Left colon (tissue), 2 donors: ENCODE measurements around the gene NHLH1. TPM values are rescaled to one million over a fixed set of nuclear protein-coding genes. Genes with fewer than 3 reads are reported as not detected.

Source experiments
- total RNA-seq, 2 donors: library from RNA; stranded (reverse); fragmentation: NEBNext Ultra II Directional; extraction: Animal tissue kit (Norgen Biotek cat#: 25700); gene quantifications; one replicate each; pipeline ENCODE4 v1.2.1, GENCODE V29; 2021
- donor health status: DM: no; HTN: no; CAD: no.
- donor health status: DM: yes; HTN: yes; CAD: no.

The NHLH1 gene
- total RNA-seq, 2 donors from 2014 or later, result 0.20 TPM; not detected in 1

Other genes with a start within 250 kb of the NHLH1 start
- gene ATP1A4, start 215.5 kb upstream of the NHLH1 start, total RNA-seq, result not detected
- under 1 TPM in 1 of 2 donors, not detected in 1; 0.64 TPM for gene CASQ1, start 176.5 kb upstream of the NHLH1 start, total RNA-seq
- gene PEA15, start 161.7 kb upstream of the NHLH1 start, total RNA-seq, result 10 to 100 TPM; 26.2 to 42.4 TPM
- 10 to 100 TPM; 83.3 to 92.8 TPM for gene DCAF8, start 104.5 kb upstream of the NHLH1 start, total RNA-seq
- 10 to 100 TPM; 57.3 to 70.1 TPM for gene PEX19, start 81.9 kb upstream of the NHLH1 start, total RNA-seq
- 100 to 1,000 TPM; 153 to 165 TPM for gene COPA, start 23.8 kb upstream of the NHLH1 start, total RNA-seq
- 100 to 1,000 TPM in 1 of 2 donors, 10 to 100 TPM in 1; 89.5 to 109 TPM for gene NCSTN, start 23.7 kb upstream of the NHLH1 start, total RNA-seq
- 1 to 10 TPM; 5.8 to 6.3 TPM for gene VANGL2, start 33.5 kb downstream of the NHLH1 start, total RNA-seq
- gene SLAMF6, start 156.2 kb downstream of the NHLH1 start, total RNA-seq, result 1 to 10 TPM in 1 of 2 donors, under 1 TPM in 1; 0.61 to 1.4 TPM
- 1 to 10 TPM; 2.1 to 6.2 TPM for gene CD84, start 212.4 kb downstream of the NHLH1 start, total RNA-seq